22Rv1 (cell line): ENCODE measurements around the gene FBRS.

Experiments used
- CTCF ChIP-seq: fragments of 450-650 bp; IDR thresholded peaks from 2 replicates; pipeline ENCODE4 v1.5.1; 2017; ENCODE audit warnings: mild to moderate bottlenecking
- ZFX ChIP-seq: fragments of 450-650 bp; IDR thresholded peaks from 2 replicates; pipeline ENCODE4 v1.6.1; 2017; ENCODE audit warnings: antibody characterized with exemption, borderline replicate concordance

- no peak for TF ChIP-seq CTCF
- no peak for TF ChIP-seq ZFX
Observed at GRCh38 chr16:30665830-30666190, 7.6 kb downstream of the FBRS start.
